HL-60 (cell line): Measurements from ENCODE around the gene FAU.

ENCODE experiments used
- DNase-seq, 2 experiments: peaks; one replicate each; pipeline ENCODE4 v3.0.0-alpha.2; 2010 to 2020; ENCODE audit warnings: low read depth in 1 of 2, low spot score in 1 of 2
- H3K27ac ChIP-seq: fragments of 250-450 bp; sonication (Bioruptor Pico); replicated peaks from 2 replicates; pipeline ENCODE4 v1.5.1; 2020; ENCODE audit warnings: mild to moderate bottlenecking, moderate library complexity
- H3K27me3 ChIP-seq: fragments of 250-450 bp; sonication (Bioruptor Pico); 2 replicates; pipeline ENCODE4 v1.5.1; 2021; ENCODE audit warnings: mild to moderate bottlenecking, moderate library complexity; ENCODE audit not compliant: insufficient read depth, poor library complexity, severe bottlenecking
- H3K4me3 ChIP-seq: replicated peaks from 2 replicates; pipeline ENCODE4 v1.5.1; 2011; ENCODE audit warnings: mild to moderate bottlenecking, control low read depth, low read length; ENCODE audit not compliant: insufficient read depth
- CTCF ChIP-seq: IDR thresholded peaks from one replicate; pipeline ENCODE4 v1.5.1; 2011; ENCODE audit warnings: low read length, control low read depth, inconsistent platforms; ENCODE audit not compliant: insufficient read depth
- GABPA ChIP-seq: IDR thresholded peaks from 2 replicates; pipeline ENCODE4 v1.6.1; 2012; ENCODE audit warnings: low read depth
- POLR2AphosphoS5 ChIP-seq: IDR thresholded peaks from 2 replicates; pipeline ENCODE4 v1.6.1; 2012; ENCODE audit warnings: low read depth
- REST ChIP-seq: IDR thresholded peaks from 2 replicates; pipeline ENCODE4 v1.6.1; 2012; ENCODE audit warnings: low read depth; ENCODE audit not compliant: insufficient replicate concordance
- SPI1 ChIP-seq: IDR thresholded peaks from 2 replicates; pipeline ENCODE4 v1.6.1; 2012; ENCODE audit warnings: low read depth, mild to moderate bottlenecking, borderline replicate concordance

FAU gene

GRCh38 chr11:65156926-65157325 lies 35.0 kb upstream of the FAU start:
- TF ChIP-seq GABPA, result no peak
- TF ChIP-seq POLR2AphosphoS5, result no peak
- no peak for TF ChIP-seq REST
- TF ChIP-seq SPI1, result no peak
- TF ChIP-seq CTCF, result no peak
- Histone ChIP-seq H3K4me3 (no peak overlapping the region), H3K27ac (peak overlapping the region; percentile 65), H3K27me3 (no peaks in the 10 kb centered on the region)
- DNase-seq, result no peak

- no peak for DNase-seq
- H3K27me3 ChIP-seq, result no peaks in the 10 kb centered on the region
- TF ChIP-seq POLR2AphosphoS5 (no peak), SPI1 (no peak), REST (no peak), CTCF (no peak), GABPA (no peak)
Measured at GRCh38 chr11:65156256-65156655, 34.3 kb upstream of the FAU start.

GRCh38 chr11:65152122-65152521 lies 30.2 kb upstream of the FAU start:
- peak overlapping the region; percentile 89 for H3K27ac ChIP-seq
- H3K4me3 ChIP-seq, result no peak overlapping the region
- TF ChIP-seq POLR2AphosphoS5 (no peak), CTCF (no peak), SPI1 (no peak), REST (no peak), GABPA (no peak)
- no peak for DNase-seq
- H3K27me3 ChIP-seq, result no peaks in the 10 kb centered on the region

More at GRCh38 chr11:65156256-65156655, 34.3 kb upstream of the FAU start:
- Histone ChIP-seq H3K4me3 (no peak overlapping the region), H3K27ac (peak overlapping the region; percentile 65)
